ENCODE results near the gene CACNA1G.

DNA sequence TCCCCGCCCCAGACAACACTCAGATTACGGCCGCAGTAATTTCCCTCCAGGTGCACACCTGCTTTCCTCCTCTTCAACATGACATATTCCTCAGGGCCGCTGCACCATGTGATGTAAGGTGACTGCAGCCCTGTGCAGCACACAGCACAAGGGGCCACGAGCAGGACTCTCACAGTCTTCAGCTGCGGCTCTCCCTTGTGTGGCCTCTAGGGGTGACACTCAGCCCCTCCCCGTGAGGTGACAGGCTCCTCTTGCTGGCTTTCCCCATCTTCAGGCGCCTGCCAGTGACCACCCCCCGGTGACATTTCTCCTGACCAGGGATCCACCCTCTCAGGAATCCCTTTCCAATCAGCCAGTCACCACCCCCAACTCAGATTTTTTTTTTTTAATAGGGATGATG is 42.8 kb downstream of the CACNA1G start:
- TF ChIP-seq, protein P1, sequence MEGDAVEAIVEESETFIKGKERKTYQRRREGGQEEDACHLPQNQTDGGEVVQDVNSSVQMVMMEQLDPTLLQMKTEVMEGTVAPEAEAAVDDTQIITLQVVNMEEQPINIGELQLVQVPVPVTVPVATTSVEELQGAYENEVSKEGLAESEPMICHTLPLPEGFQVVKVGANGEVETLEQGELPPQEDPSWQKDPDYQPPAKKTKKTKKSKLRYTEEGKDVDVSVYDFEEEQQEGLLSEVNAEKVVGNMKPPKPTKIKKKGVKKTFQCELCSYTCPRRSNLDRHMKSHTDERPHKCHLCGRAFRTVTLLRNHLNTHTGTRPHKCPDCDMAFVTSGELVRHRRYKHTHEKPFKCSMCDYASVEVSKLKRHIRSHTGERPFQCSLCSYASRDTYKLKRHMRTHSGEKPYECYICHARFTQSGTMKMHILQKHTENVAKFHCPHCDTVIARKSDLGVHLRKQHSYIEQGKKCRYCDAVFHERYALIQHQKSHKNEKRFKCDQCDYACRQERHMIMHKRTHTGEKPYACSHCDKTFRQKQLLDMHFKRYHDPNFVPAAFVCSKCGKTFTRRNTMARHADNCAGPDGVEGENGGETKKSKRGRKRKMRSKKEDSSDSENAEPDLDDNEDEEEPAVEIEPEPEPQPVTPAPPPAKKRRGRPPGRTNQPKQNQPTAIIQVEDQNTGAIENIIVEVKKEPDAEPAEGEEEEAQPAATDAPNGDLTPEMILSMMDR (IDR thresholded peaks at IDR 0.05; ENCODE audit: low read depth, low read length, missing input control): no peak
- no peak for TF ChIP-seq GABPA (IDR thresholded peaks at IDR 0.05 in 1 of 2, conservative IDR thresholded peaks at IDR 0.05 in 1 of 2)
- no peak for TF ChIP-seq TAF1 (conservative IDR thresholded peaks at IDR 0.05)
- TF ChIP-seq YY1 (IDR thresholded peaks at IDR 0.05): no peak

Data from liver (tissue), 3 donors.